ENCODE data around the gene PCED1B.

The PCED1B gene

GRCh38 chr12:47123730-47124129, 44.3 kb downstream of the PCED1B start:
- DNase-seq = no peak

- no peak for DNase-seq
Observed at GRCh38 chr12:47124451-47124850, 45.0 kb downstream of the PCED1B start.

- DNase-seq = no peak
Observed at GRCh38 chr12:47126246-47126645, 46.8 kb downstream of the PCED1B start.

- no peak for DNase-seq
Observed at GRCh38 chr12:47131011-47131410, 51.6 kb downstream of the PCED1B start.

GRCh38 chr12:47134005-47134404, 54.6 kb downstream of the PCED1B start:
- no peak for DNase-seq

- DNase-seq = no peak
Observed at GRCh38 chr12:47135578-47135977, 56.2 kb downstream of the PCED1B start.

- no peak for DNase-seq
Observed at GRCh38 chr12:47139000-47139681, 59.7 kb downstream of the PCED1B start.

GRCh38 chr12:47141459-47141858, 62.0 kb downstream of the PCED1B start:
- DNase-seq = no peak

- no peak for DNase-seq
Observed at GRCh38 chr12:47144769-47145168, 65.3 kb downstream of the PCED1B start.

- DNase-seq = no peak
Observed at GRCh38 chr12:47145188-47145587, 65.8 kb downstream of the PCED1B start.

- DNase-seq = no peak
Observed at GRCh38 chr12:47147739-47148138, 68.3 kb downstream of the PCED1B start.

- no peak for DNase-seq
Observed at GRCh38 chr12:47149146-47149545, 69.7 kb downstream of the PCED1B start.

- no peak for DNase-seq
Observed at GRCh38 chr12:47152095-47152494, 72.7 kb downstream of the PCED1B start.

- DNase-seq = no peak
Observed at GRCh38 chr12:47155457-47156166, 76.2 kb downstream of the PCED1B start.

- DNase-seq = peak in 1 of 2 donors; percentile 21
Observed at GRCh38 chr12:47156167-47156736, 76.8 kb downstream of the PCED1B start.

GRCh38 chr12:47158792-47159191, 79.4 kb downstream of the PCED1B start:
- DNase-seq = no peak

GRCh38 chr12:47159348-47159747, 79.9 kb downstream of the PCED1B start:
- no peak for DNase-seq

- DNase-seq = no peak
Observed at GRCh38 chr12:47160316-47161244, 81.2 kb downstream of the PCED1B start.

- DNase-seq = no peak
Observed at GRCh38 chr12:47164116-47164515, 84.7 kb downstream of the PCED1B start.

- no peak for DNase-seq
Observed at GRCh38 chr12:47164724-47165439, 85.5 kb downstream of the PCED1B start.

- DNase-seq = no peak
Observed at GRCh38 chr12:47165934-47166333, 86.5 kb downstream of the PCED1B start.

- DNase-seq = no peak
Observed at GRCh38 chr12:47166365-47166764, 86.9 kb downstream of the PCED1B start.

Measured in hippocampal formation (tissue), 2 donors.